Ascending aorta (tissue), 2 donors: ENCODE results near the gene TDRKH. TPM values are rescaled to one million over a fixed set of nuclear protein-coding genes. Genes with fewer than 3 reads are reported as not detected.

Source experiments
- DNase-seq, 2 donors: peaks; one replicate each; pipeline ENCODE4 v3.0.0-alpha.2; 2019; ENCODE audit warnings: low spot score in 2 of 2
- H3K27ac ChIP-seq, 2 donors: fragments of 200-600 bp; sonication (generic); one replicate each; pipeline ENCODE4 v1.5.1; 2016 to 2017; ENCODE audit warnings: mild to moderate bottlenecking in 1 of 2
- H3K27me3 ChIP-seq: fragments of 200-600 bp; sonication (generic); one replicate; pipeline ENCODE4 v1.5.1; 2017
- H3K36me3 ChIP-seq, 2 donors: fragments of 200-600 bp; sonication (generic); one replicate each; pipeline ENCODE4 v1.5.1; 2016
- H3K4me1 ChIP-seq, 2 donors: fragments of 200-600 bp; sonication (generic); one replicate each; pipeline ENCODE4 v1.5.1; 2016 to 2017; ENCODE audit warnings: mild to moderate bottlenecking in 1 of 2
- H3K4me3 ChIP-seq, 2 donors: fragments of 200-600 bp; sonication (generic); one replicate each; pipeline ENCODE4 v1.5.1; 2016 to 2017; ENCODE audit warnings: mild to moderate bottlenecking in 1 of 2
- H3K9me3 ChIP-seq, 2 donors: fragments of 200-600 bp; sonication (generic); one replicate each; pipeline ENCODE4 v1.5.1; 2016
- CTCF ChIP-seq, 3 experiments: fragments of 200-600 bp in 2 of 3; fragments of 450-650 bp in 1 of 3; sonication (generic) in 2 of 3; IDR thresholded peaks; one replicate each; pipeline ENCODE4 v1.5.1; 2016 to 2019; ENCODE audit warnings: antibody characterized with exemption in 3 of 3, mild to moderate bottlenecking in 1 of 3, moderate library complexity in 1 of 3
- intact Hi-C: fragments of 100-400 bp; cut with DNase I; formaldehyde crosslinking; loops from one replicate; pipeline ENCODE4 v1.15.1; 2023
- total RNA-seq: library from RNA; depleted of rRNA; stranded (reverse); fragments of >200 nt; gene quantifications from one replicate; pipeline ENCODE4 v1.1.0, GENCODE V29; 2016

TDRKH gene
- total RNA-seq, 1 donor from 2014 or later, result 1.5 TPM

- no peak for DNase-seq
- Histone ChIP-seq H3K4me1 (peaks cover 8 to 10% of the 10 kb centered on the region in 2 donors), H3K27me3 (peaks cover 15% of the 10 kb centered on the region), H3K4me3 (no peak overlapping the region), H3K27ac (no peak overlapping the region), H3K9me3 (no peaks in the 10 kb centered on the region), H3K36me3 (no peaks in the 10 kb centered on the region)
- no peak for TF ChIP-seq CTCF (IDR thresholded peaks at IDR 0.05)
- intact Hi-C loops, result no loop called here
These were observed 46.9 kb upstream of the TDRKH start for GRCh38 chr1:151837197-151837596.

GRCh38 chr1:151835596-151835995, 45.3 kb upstream of the TDRKH start:
- no peak for TF ChIP-seq CTCF (IDR thresholded peaks at IDR 0.05)
- Histone ChIP-seq H3K4me1 (peaks cover 8 to 10% of the 10 kb centered on the region in 2 donors), H3K9me3 (no peaks in the 10 kb centered on the region), H3K27ac (no peak overlapping the region), H3K4me3 (no peak overlapping the region), H3K27me3 (peaks cover 15% of the 10 kb centered on the region), H3K36me3 (no peaks in the 10 kb centered on the region)
- DNase-seq, result no peak
- intact Hi-C loops, result no loop called here

- no peak for DNase-seq
- Histone ChIP-seq H3K27ac (no peak overlapping the region), H3K36me3 (no peaks in the 10 kb centered on the region), H3K9me3 (no peaks in the 10 kb centered on the region), H3K27me3 (peaks cover 11% of the 10 kb centered on the region), H3K4me1 (peaks cover 4 to 10% of the 10 kb centered on the region in 2 donors), H3K4me3 (no peak overlapping the region)
- no peak for TF ChIP-seq CTCF (IDR thresholded peaks at IDR 0.05)
- intact Hi-C loops, result no loop called here
These were observed 43.9 kb upstream of the TDRKH start for GRCh38 chr1:151834239-151834638.

- no peak overlapping the region for H3K4me3 ChIP-seq
- H3K27ac ChIP-seq, result no peak overlapping the region
- H3K4me1 ChIP-seq, result peaks cover 0 to 4% of the 10 kb centered on the region in 2 donors
- H3K9me3 ChIP-seq, result no peaks in the 10 kb centered on the region
- DNase-seq, result no peak
- H3K27me3 ChIP-seq, result peaks cover 2% of the 10 kb centered on the region
- intact Hi-C loops, result no loop called here
- no peaks in the 10 kb centered on the region for H3K36me3 ChIP-seq
- TF ChIP-seq CTCF (IDR thresholded peaks at IDR 0.05), result no peak
These were observed 43.0 kb upstream of the TDRKH start for GRCh38 chr1:151833172-151833900.

- Histone ChIP-seq H3K27me3 (no peaks in the 10 kb centered on the region), H3K27ac (no peak overlapping the region), H3K4me3 (no peak overlapping the region), H3K9me3 (no peaks in the 10 kb centered on the region), H3K36me3 (no peaks in the 10 kb centered on the region), H3K4me1 (no peaks in the 10 kb centered on the region)
- no peak for DNase-seq
- intact Hi-C loops, result no loop called here
- no peak for TF ChIP-seq CTCF (IDR thresholded peaks at IDR 0.05)
These were observed 42.1 kb upstream of the TDRKH start for GRCh38 chr1:151832318-151832980.
